Measurements from ENCODE around the gene FBXL13.

DNA sequence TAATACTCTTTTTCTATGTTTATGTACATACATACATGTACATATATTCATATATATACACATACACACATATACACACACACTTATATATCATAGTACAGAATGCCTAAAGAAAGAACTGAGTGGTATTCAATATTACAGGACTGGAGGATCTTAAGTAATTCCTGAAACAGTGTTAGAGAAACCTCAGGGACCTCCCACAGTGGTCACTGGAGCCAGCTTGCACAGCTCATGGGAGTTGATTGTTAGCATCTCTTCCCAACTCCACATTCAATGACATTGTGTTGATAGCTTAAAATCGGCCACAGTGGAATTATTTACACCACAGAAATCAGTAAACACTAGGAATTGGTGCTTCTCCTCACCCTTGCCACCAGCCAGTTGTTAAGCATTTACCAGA is 155.8 kb downstream of the FBXL13 start:
- no peak for TF ChIP-seq CTCF (IDR thresholded peaks at IDR 0.05; ENCODE audit: poor library complexity, severe bottlenecking)
- no peak for TF ChIP-seq REST (IDR thresholded peaks at IDR 0.05; ENCODE audit: borderline replicate concordance)
- TF ChIP-seq TAF1 (IDR thresholded peaks at IDR 0.05; ENCODE audit: low read depth): no peak
- no peak for TF ChIP-seq POLR2AphosphoS5 (IDR thresholded peaks at IDR 0.05)
- TF ChIP-seq EZH2 (IDR thresholded peaks at IDR 0.05; ENCODE audit: borderline replicate concordance, insufficient read depth, low read length, poor library complexity, severe bottlenecking): no peak

All from neural cell (in vitro differentiated cells).